Bronchial epithelial cell (primary cell): ENCODE measurements around the gene ZNRF3. TPM values are rescaled to one million over a fixed set of nuclear protein-coding genes. Genes with fewer than 3 reads are reported as not detected.

Experiments used
- DNase-seq: peaks from one replicate; pipeline ENCODE4 v3.0.0-alpha.2; 2010; ENCODE audit warnings: low read depth
- FAIRE-seq: peaks from 2 replicates; lab custom pipeline; 2011; peaks lifted over from hg19 to GRCh38; lab: Jason Lieb, UNC
- H3K27me3 ChIP-seq: 2 replicates; pipeline ENCODE4 v1.5.1; 2011; ENCODE audit warnings: low read length; ENCODE audit not compliant: control insufficient read depth, insufficient read depth
- H3K36me3 ChIP-seq: 2 replicates; pipeline ENCODE4 v1.5.1; 2011; ENCODE audit warnings: low read length; ENCODE audit not compliant: control insufficient read depth, insufficient read depth
- H3K4me3 ChIP-seq: 2 replicates; pipeline ENCODE4 v1.5.1; 2011; ENCODE audit warnings: mild to moderate bottlenecking, low read depth, low read length, control low read depth
- total RNA-seq: library from RNA; depleted of rRNA; stranded (reverse); fragments of >200 nt; gene quantifications from 2 replicates; pipeline ENCODE4 v1.2.1, GENCODE V29; 2014
- TF ChIP-seq, protein P1 (sequence below): IDR thresholded peaks from 2 replicates; pipeline ENCODE4 v1.5.1; 2011; ENCODE audit warnings: mild to moderate bottlenecking, moderate library complexity, low read length, control low read depth, inconsistent platforms; ENCODE audit not compliant: insufficient read depth, severe bottlenecking

ZNRF3 gene
- total RNA-seq, 1 donor from 2014 or later = 3.4 TPM

DNA sequence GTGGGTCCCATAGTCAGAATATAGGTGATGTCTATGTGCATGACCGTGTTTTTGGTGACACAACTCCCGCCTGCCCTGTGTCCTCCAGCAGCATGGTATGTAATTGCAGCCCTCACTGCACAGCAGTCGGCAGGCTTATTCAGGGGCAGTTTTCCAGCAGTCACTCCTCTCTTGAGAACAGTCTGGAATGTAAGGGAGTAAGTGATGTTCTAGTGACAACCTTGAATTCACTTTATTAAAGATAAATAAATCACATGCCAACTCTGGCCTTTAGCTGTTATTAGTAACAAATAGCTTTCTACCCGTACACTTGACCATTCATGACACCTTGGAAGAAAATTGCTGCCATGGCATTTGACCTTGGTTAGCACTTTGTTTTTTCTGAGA lies 27.9 kb downstream of the ZNRF3 start:
- TF ChIP-seq, protein P1, sequence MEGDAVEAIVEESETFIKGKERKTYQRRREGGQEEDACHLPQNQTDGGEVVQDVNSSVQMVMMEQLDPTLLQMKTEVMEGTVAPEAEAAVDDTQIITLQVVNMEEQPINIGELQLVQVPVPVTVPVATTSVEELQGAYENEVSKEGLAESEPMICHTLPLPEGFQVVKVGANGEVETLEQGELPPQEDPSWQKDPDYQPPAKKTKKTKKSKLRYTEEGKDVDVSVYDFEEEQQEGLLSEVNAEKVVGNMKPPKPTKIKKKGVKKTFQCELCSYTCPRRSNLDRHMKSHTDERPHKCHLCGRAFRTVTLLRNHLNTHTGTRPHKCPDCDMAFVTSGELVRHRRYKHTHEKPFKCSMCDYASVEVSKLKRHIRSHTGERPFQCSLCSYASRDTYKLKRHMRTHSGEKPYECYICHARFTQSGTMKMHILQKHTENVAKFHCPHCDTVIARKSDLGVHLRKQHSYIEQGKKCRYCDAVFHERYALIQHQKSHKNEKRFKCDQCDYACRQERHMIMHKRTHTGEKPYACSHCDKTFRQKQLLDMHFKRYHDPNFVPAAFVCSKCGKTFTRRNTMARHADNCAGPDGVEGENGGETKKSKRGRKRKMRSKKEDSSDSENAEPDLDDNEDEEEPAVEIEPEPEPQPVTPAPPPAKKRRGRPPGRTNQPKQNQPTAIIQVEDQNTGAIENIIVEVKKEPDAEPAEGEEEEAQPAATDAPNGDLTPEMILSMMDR = no peak
- no peaks in the 10 kb centered on the region for H3K27me3 ChIP-seq
- no peak for DNase-seq
- FAIRE-seq = no peak
- no peak overlapping the region for H3K4me3 ChIP-seq
- no peaks in the 10 kb centered on the region for H3K36me3 ChIP-seq

DNA sequence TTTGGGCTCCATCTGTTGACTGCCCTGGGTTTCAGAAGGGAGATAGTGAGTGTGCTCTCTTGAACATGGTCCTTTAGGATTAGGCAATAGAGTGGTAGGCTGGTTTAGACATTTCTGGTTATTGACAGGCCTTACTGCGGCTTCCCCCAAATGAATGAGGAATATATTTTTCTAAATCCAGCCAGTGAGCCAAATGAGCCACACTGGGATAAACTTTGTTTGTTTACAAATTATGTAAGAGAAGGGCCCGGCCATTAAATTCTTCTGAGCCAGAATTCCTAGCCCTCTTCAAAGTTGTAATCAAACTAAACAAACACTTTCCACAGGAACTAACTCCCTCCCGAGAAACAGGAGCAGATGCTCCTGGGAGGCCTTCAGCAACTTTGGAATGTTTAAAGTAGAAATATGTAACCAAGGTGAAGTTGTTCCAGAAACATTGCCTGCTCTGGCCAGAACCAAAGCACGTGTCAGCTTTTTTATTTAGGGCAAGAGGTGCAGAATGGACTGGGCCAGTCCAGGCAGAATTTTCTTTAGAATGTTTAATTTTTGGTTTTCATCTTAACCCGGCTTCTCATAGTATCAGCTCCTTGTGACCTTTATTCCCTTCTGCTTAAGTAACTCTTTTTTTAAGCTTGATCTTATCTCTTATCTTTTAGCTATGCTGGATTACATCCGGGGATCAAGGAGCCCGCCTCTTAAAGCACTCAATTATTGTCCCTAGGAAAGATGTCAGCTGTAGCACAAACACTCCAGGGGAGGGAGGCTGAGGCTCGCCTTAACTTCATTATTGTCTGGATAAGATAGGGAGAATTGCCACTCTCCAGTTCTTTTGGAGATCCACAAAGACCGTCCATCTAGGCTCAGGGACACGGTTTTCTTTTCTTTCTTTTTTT lies 28.7 kb downstream of the ZNRF3 start:
- Histone ChIP-seq H3K27me3 (no peaks in the 10 kb centered on the region), H3K4me3 (no peak overlapping the region), H3K36me3 (no peaks in the 10 kb centered on the region)
- FAIRE-seq (no peak), DNase-seq (no peak)
- TF ChIP-seq, protein P1 = no peak

DNA sequence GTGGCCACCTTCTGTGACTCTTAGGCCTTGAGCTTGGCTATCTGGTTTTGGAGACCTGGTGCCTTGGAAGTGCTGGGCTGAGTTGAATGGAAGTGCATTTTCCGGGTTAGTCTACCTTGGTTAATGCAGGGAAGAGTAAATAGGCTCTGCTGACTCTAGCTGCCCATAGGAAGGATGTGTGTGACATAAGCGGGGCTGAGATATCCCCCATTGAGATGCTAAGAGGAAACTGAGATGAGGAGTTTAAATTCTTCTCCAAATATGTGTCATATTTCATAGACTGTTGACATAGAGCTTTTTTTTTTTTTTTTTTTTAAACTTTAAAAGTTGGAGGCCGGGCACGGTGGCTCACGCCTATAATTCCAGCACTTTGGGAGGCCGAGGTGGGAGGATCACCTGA lies 30.8 kb downstream of the ZNRF3 start:
- TF ChIP-seq, protein P1 = no peak
- DNase-seq (no peak), FAIRE-seq (no peak)
- Histone ChIP-seq H3K4me3 (no peak overlapping the region), H3K27me3 (no peaks in the 10 kb centered on the region), H3K36me3 (no peaks in the 10 kb centered on the region)

DNA sequence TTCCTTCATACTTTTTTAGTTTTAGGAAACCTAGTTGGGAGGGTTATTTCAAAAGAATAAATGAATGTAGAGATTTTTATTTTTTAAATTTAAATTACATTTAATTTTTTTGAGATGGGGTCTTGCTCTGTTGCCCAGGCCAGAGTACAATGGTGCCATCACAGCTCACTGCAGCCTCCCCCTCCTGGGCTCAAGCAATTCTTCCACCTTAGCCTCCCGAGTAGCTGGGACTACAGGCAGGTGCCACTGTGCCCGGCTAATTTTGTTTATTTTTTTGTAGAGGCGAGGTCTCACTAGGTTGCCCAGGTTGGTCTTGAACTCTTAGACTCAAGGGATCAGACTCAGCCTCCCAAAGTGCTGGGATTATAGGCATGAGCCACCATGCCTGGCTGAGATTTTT lies 32.6 kb downstream of the ZNRF3 start:
- Histone ChIP-seq H3K27me3 (no peaks in the 10 kb centered on the region), H3K36me3 (no peaks in the 10 kb centered on the region), H3K4me3 (no peak overlapping the region)
- DNase-seq (no peak), FAIRE-seq (no peak)
- TF ChIP-seq, protein P1 = no peak

DNA sequence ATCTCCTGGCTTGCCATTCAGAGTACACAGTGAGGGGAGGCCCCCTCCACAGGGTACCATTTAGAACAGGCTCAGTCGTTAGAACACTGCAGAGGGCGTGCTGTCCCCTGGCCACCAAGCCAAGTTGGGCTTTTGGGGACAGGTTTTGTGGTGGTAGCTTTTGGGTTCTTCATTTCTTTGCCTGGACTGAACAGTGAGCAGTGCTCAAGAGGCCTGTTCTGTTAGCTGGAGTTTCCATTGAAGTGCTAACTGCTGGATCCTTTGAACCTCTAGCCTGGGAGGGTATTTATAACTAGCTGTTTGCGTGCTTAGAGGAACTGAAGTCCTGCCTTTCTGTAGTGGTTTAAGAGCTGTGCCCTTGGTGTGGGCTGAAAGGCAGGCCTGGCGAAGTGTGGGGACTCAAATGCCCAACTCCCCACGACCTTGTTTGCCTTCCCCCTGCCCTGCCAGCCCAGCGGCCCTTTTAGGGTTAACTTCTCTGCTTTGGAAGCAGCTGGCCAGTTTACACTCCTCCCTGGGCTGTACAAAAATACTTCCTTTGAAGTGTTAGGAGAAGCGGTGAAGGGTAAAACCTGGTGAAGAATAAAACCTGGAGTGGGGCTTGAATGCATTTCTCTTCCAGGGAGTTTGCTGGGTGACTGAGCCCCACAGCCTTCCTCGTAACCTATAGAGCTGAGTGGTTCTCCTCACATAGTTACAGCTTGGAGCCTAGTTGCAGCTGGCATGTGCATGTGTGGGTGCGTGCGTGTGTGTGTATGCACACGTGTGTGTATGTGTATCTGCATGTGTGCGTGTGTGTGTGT lies 34.6 kb downstream of the ZNRF3 start:
- TF ChIP-seq, protein P1 = no peak
- FAIRE-seq (no peak), DNase-seq (no peak)
- Histone ChIP-seq H3K36me3 (no peaks in the 10 kb centered on the region), H3K27me3 (no peaks in the 10 kb centered on the region), H3K4me3 (no peak overlapping the region)
